ENCODE data around the gene ENTPD2. TPM values are rescaled to one million over a fixed set of nuclear protein-coding genes. Genes with fewer than 3 reads are reported as not detected.

Gene ENTPD2
- total RNA-seq, 4 donors from 2014 or later, result 0.22 to 0.55 TPM; not detected in 2

- TF ChIP-seq POLR2A (IDR thresholded peaks at IDR 0.05), result no peak
- no peak for TF ChIP-seq CTCF (IDR thresholded peaks at IDR 0.05 in 4 of 5, conservative IDR thresholded peaks at IDR 0.05 in 1 of 5)
Observed at GRCh38 chr9:137015540-137015930, 38.3 kb downstream of the ENTPD2 start.

GRCh38 chr9:137014776-137015539 is 38.9 kb downstream of the ENTPD2 start:
- in situ Hi-C loops (cut with MboI; ENCODE audit: low sequenced_read_pairs in 4 of 4), result no loop called here
- H3K27me3 ChIP-seq, result no peaks in the 10 kb centered on the region
- no peak for TF ChIP-seq CTCF (IDR thresholded peaks at IDR 0.05 in 4 of 5, conservative IDR thresholded peaks at IDR 0.05 in 1 of 5)
- TF ChIP-seq POLR2A (IDR thresholded peaks at IDR 0.05), result no peak
- no peak overlapping the region for H3K27ac ChIP-seq
- no peak overlapping the region for H3K4me3 ChIP-seq
- ATAC-seq (no peak), DNase-seq (no peak)
- intact Hi-C loops (cut with DNase I; ENCODE audit: low total_unique reads), result no loop called here
- H3K36me3 ChIP-seq, result peaks cover 0 to 55% of the 10 kb centered on the region in 2 donors
- no peaks in the 10 kb centered on the region for H3K9me3 ChIP-seq
- H3K4me1 ChIP-seq, result no peaks in the 10 kb centered on the region

More at GRCh38 chr9:137015540-137015930, 38.3 kb downstream of the ENTPD2 start:
- no peak for ATAC-seq
- no peak for DNase-seq
- no peak overlapping the region for H3K4me3 ChIP-seq
- in situ Hi-C loops (cut with MboI; ENCODE audit: low sequenced_read_pairs in 4 of 4) (no loop called here), intact Hi-C loops (cut with DNase I; ENCODE audit: low total_unique reads) (no loop called here)
- H3K36me3 ChIP-seq, result peaks cover 0 to 55% of the 10 kb centered on the region in 2 donors
- no peaks in the 10 kb centered on the region for H3K4me1 ChIP-seq
- no peaks in the 10 kb centered on the region for H3K27me3 ChIP-seq
- H3K27ac ChIP-seq, result no peak overlapping the region
- H3K9me3 ChIP-seq, result no peaks in the 10 kb centered on the region

GRCh38 chr9:137014166-137014565 is 39.7 kb downstream of the ENTPD2 start:
- in situ Hi-C loops (cut with MboI; ENCODE audit: low sequenced_read_pairs in 4 of 4) (no loop called here), intact Hi-C loops (cut with DNase I; ENCODE audit: low total_unique reads) (no loop called here)
- no peaks in the 10 kb centered on the region for H3K27me3 ChIP-seq
- H3K27ac ChIP-seq, result no peak overlapping the region
- H3K9me3 ChIP-seq, result no peaks in the 10 kb centered on the region
- H3K4me3 ChIP-seq, result no peak overlapping the region
- no peaks in the 10 kb centered on the region for H3K4me1 ChIP-seq
- no peak for TF ChIP-seq CTCF (IDR thresholded peaks at IDR 0.05 in 4 of 5, conservative IDR thresholded peaks at IDR 0.05 in 1 of 5)
- no peak for TF ChIP-seq POLR2A (IDR thresholded peaks at IDR 0.05)
- peaks cover 0 to 62% of the 10 kb centered on the region in 2 donors for H3K36me3 ChIP-seq
- ATAC-seq (no peak), DNase-seq (no peak)

GRCh38 chr9:137013571-137013940 is 40.3 kb downstream of the ENTPD2 start:
- intact Hi-C loops (cut with DNase I; ENCODE audit: low total_unique reads), result no loop called here
- Histone ChIP-seq H3K4me1 (no peaks in the 10 kb centered on the region), H3K9me3 (no peaks in the 10 kb centered on the region), H3K27ac (no peak overlapping the region), H3K36me3 (peaks cover 0 to 62% of the 10 kb centered on the region in 2 donors), H3K4me3 (no peak overlapping the region), H3K27me3 (no peaks in the 10 kb centered on the region)
- DNase-seq, result no peak
- no peak for TF ChIP-seq CTCF (IDR thresholded peaks at IDR 0.05 in 4 of 5, conservative IDR thresholded peaks at IDR 0.05 in 1 of 5)
- no peak for TF ChIP-seq POLR2A (IDR thresholded peaks at IDR 0.05)
- in situ Hi-C loops (cut with MboI; ENCODE audit: low sequenced_read_pairs in 4 of 4), result no loop called here
- no peak for ATAC-seq
